ENCODE measurements around the gene FLT3.
A peak's percentile ranks its signal among the peaks of the same experiment; 100 is the strongest.
"Not testable (repeated sequence)": the region's sequence is repeated elsewhere in the genome, so short reads cannot be mapped to it uniquely, and the experiment has no call there.

The FLT3 gene

DNA sequence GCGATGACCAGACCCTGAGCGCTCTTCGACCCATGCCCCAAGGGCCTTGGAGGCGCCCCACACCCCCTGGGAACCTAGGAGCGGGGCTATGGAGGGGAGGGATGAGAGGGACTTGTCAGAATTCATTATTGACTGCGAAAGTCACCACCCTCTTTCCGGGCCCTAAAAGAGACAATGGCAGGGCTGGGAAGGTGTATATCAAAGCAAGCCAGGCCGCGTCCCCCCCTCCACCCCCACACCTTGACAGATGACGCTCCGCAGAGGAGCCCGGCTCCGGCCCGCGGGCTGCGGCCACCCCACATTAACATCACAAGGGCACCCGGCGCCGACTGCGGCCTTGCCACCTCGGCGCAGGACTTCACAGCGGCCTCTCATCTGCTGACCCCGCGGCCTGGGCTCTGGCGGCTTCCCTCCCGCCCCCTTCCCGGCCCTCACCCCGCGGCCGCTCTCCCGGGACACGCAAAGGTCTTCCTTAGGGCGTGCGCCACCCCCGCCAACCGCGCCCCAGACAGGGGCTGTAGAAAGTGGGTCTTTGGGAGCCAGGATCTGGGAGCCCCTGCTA is 133.7 kb downstream of the FLT3 start:
- Histone ChIP-seq H3K79me2 (ENCODE audit: control insufficient read depth, insufficient read depth, low read length, unreplicated experiment) (no peaks in the 10 kb centered on the region), H3K36me3 (ENCODE audit: insufficient read depth, low read length) (no peaks in the 10 kb centered on the region), H3K4me3 (ENCODE audit: low read depth, low read length) (no peak overlapping the region), H2AFZ (ENCODE audit: low read length, unreplicated experiment) (no peak overlapping the region), H3K27ac (ENCODE audit: low read depth, low read length) (no peak overlapping the region), H3K27me3 (ENCODE audit: insufficient read depth, low read length) (peaks cover 100% of the 10 kb centered on the region), H3K4me1 (ENCODE audit: control insufficient read depth, insufficient read depth, low read length, unreplicated experiment) (no peaks in the 10 kb centered on the region)

- Histone ChIP-seq H2AFZ (ENCODE audit: low read length, unreplicated experiment) (no peak overlapping the region), H3K27ac (ENCODE audit: low read depth, low read length) (no peak overlapping the region), H3K4me3 (ENCODE audit: low read depth, low read length) (no peak overlapping the region), H3K79me2 (ENCODE audit: control insufficient read depth, insufficient read depth, low read length, unreplicated experiment) (no peaks in the 10 kb centered on the region), H3K27me3 (ENCODE audit: insufficient read depth, low read length) (peaks cover 100% of the 10 kb centered on the region), H3K4me1 (ENCODE audit: control insufficient read depth, insufficient read depth, low read length, unreplicated experiment) (no peaks in the 10 kb centered on the region), H3K36me3 (ENCODE audit: insufficient read depth, low read length) (no peaks in the 10 kb centered on the region)
Measured at GRCh38 chr13:27965740-27966640, 134.4 kb downstream of the FLT3 start.

- no peaks in the 10 kb centered on the region for H3K79me2 ChIP-seq (ENCODE audit: control insufficient read depth, insufficient read depth, low read length, unreplicated experiment)
- H3K27me3 ChIP-seq (ENCODE audit: insufficient read depth, low read length) = peaks cover 100% of the 10 kb centered on the region
- H3K27ac ChIP-seq (ENCODE audit: low read depth, low read length) = no peak overlapping the region
- H3K4me3 ChIP-seq (ENCODE audit: low read depth, low read length) = no peak overlapping the region
- no peaks in the 10 kb centered on the region for H3K4me1 ChIP-seq (ENCODE audit: control insufficient read depth, insufficient read depth, low read length, unreplicated experiment)
- no peak overlapping the region for H2AFZ ChIP-seq (ENCODE audit: low read length, unreplicated experiment)
- H3K36me3 ChIP-seq (ENCODE audit: insufficient read depth, low read length) = no peaks in the 10 kb centered on the region
Measured at GRCh38 chr13:27965343-27965739, 135.0 kb downstream of the FLT3 start.

GRCh38 chr13:27964741-27965323 is 135.5 kb downstream of the FLT3 start:
- H3K4me3 ChIP-seq (ENCODE audit: low read depth, low read length) = no peak overlapping the region
- H2AFZ ChIP-seq (ENCODE audit: low read length, unreplicated experiment) = no peak overlapping the region
- no peak overlapping the region for H3K27ac ChIP-seq (ENCODE audit: low read depth, low read length)
- H3K79me2 ChIP-seq (ENCODE audit: control insufficient read depth, insufficient read depth, low read length, unreplicated experiment) = no peaks in the 10 kb centered on the region
- H3K4me1 ChIP-seq (ENCODE audit: control insufficient read depth, insufficient read depth, low read length, unreplicated experiment) = no peaks in the 10 kb centered on the region
- peaks cover 100% of the 10 kb centered on the region for H3K27me3 ChIP-seq (ENCODE audit: insufficient read depth, low read length)
- H3K36me3 ChIP-seq (ENCODE audit: insufficient read depth, low read length) = no peaks in the 10 kb centered on the region

DNA sequence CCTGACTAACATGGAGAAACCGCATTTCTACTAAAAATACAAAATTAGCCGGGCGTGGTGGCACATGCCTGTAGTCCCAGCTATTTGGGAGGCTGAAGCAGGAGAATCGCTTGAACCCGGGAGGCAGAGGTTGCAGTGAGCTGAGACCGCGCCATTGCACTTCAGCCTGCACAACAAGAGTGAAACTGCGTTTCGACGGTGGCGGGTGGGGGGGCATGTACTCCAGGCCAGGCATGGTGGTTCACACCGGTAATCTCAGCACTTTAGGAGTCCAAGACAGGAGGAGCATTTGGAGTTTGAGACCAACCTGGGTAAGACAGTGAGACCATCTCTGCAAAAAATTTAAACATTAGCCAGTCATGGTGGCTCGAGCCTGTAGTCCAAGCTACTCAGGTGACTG is 136.2 kb downstream of the FLT3 start:
- H3K4me1 ChIP-seq (ENCODE audit: control insufficient read depth, insufficient read depth, low read length, unreplicated experiment) = not testable (repeated sequence)

DNA sequence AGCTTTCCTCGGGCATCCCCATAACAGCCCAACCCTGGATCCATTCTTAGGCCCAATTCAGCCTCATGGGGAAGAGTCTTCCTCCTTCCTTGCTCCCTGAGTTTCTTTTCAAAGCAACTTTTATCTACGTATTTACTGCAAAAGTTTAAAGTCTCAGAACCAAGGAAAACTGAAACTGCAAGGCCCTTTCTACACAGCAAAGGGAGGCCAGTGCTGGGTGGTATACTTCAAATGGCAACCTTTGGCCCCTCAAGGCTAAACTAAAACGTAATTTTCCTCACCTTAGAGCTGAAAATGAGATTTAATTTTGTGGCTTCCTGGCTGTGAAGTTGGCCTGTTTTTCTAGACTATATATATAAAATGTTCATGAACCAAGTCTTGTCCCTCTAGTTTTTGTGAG is 136.9 kb downstream of the FLT3 start:
- Histone ChIP-seq H3K27me3 (ENCODE audit: insufficient read depth, low read length) (peaks cover 100% of the 10 kb centered on the region), H3K4me3 (ENCODE audit: low read depth, low read length) (no peak overlapping the region), H3K4me1 (ENCODE audit: control insufficient read depth, insufficient read depth, low read length, unreplicated experiment) (no peaks in the 10 kb centered on the region), H3K79me2 (ENCODE audit: control insufficient read depth, insufficient read depth, low read length, unreplicated experiment) (no peaks in the 10 kb centered on the region), H3K36me3 (ENCODE audit: insufficient read depth, low read length) (no peaks in the 10 kb centered on the region), H3K27ac (ENCODE audit: low read depth, low read length) (no peak overlapping the region), H2AFZ (ENCODE audit: low read length, unreplicated experiment) (no peak overlapping the region)

More for the DNA sequence above, 136.2 kb downstream of the FLT3 start:
- H2AFZ ChIP-seq (ENCODE audit: low read length, unreplicated experiment); H3K79me2 ChIP-seq (ENCODE audit: control insufficient read depth, insufficient read depth, low read length, unreplicated experiment); H3K4me3 ChIP-seq (ENCODE audit: low read depth, low read length); H3K27ac ChIP-seq (ENCODE audit: low read depth, low read length); H3K36me3 ChIP-seq (ENCODE audit: insufficient read depth, low read length): not testable (repeated sequence)
- H3K27me3 ChIP-seq (ENCODE audit: insufficient read depth, low read length) = peaks cover 100% of the 10 kb centered on the region

GRCh38 chr13:27962982-27963381 is 137.4 kb downstream of the FLT3 start:
- Histone ChIP-seq H3K27ac (ENCODE audit: low read depth, low read length) (no peak overlapping the region), H3K4me3 (ENCODE audit: low read depth, low read length) (no peak overlapping the region), H3K36me3 (ENCODE audit: insufficient read depth, low read length) (no peaks in the 10 kb centered on the region), H3K27me3 (ENCODE audit: insufficient read depth, low read length) (peaks cover 100% of the 10 kb centered on the region), H3K4me1 (ENCODE audit: control insufficient read depth, insufficient read depth, low read length, unreplicated experiment) (no peaks in the 10 kb centered on the region), H3K79me2 (ENCODE audit: control insufficient read depth, insufficient read depth, low read length, unreplicated experiment) (no peaks in the 10 kb centered on the region), H2AFZ (ENCODE audit: low read length, unreplicated experiment) (no peak overlapping the region)

- Histone ChIP-seq H3K4me3 (ENCODE audit: low read depth, low read length) (no peak overlapping the region), H2AFZ (ENCODE audit: low read length, unreplicated experiment) (no peak overlapping the region), H3K4me1 (ENCODE audit: control insufficient read depth, insufficient read depth, low read length, unreplicated experiment) (no peaks in the 10 kb centered on the region), H3K27me3 (ENCODE audit: insufficient read depth, low read length) (peaks cover 98% of the 10 kb centered on the region), H3K27ac (ENCODE audit: low read depth, low read length) (no peak overlapping the region), H3K36me3 (ENCODE audit: insufficient read depth, low read length) (no peaks in the 10 kb centered on the region), H3K79me2 (ENCODE audit: control insufficient read depth, insufficient read depth, low read length, unreplicated experiment) (no peaks in the 10 kb centered on the region)
Measured at GRCh38 chr13:27962128-27962841, 138.1 kb downstream of the FLT3 start.

- peaks cover 96% of the 10 kb centered on the region for H3K27me3 ChIP-seq (ENCODE audit: insufficient read depth, low read length)
- no peak overlapping the region for H2AFZ ChIP-seq (ENCODE audit: low read length, unreplicated experiment)
- peak overlapping the region; percentile 55 for H3K4me3 ChIP-seq (ENCODE audit: low read depth, low read length)
- H3K27ac ChIP-seq (ENCODE audit: low read depth, low read length) = no peak overlapping the region
- H3K79me2 ChIP-seq (ENCODE audit: control insufficient read depth, insufficient read depth, low read length, unreplicated experiment) = no peaks in the 10 kb centered on the region
- no peaks in the 10 kb centered on the region for H3K36me3 ChIP-seq (ENCODE audit: insufficient read depth, low read length)
- no peaks in the 10 kb centered on the region for H3K4me1 ChIP-seq (ENCODE audit: control insufficient read depth, insufficient read depth, low read length, unreplicated experiment)
Measured at GRCh38 chr13:27961227-27962085, 138.9 kb downstream of the FLT3 start.
